ENCODE data around the gene ITGAL. TPM values are rescaled to one million over a fixed set of nuclear protein-coding genes. Genes with fewer than 3 reads are reported as not detected.
A peak's percentile ranks its signal among the peaks of the same experiment; 100 is the strongest.

The ITGAL gene
- total RNA-seq, 2 experiments from 2014 or later: 521 to 598 TPM

DNA sequence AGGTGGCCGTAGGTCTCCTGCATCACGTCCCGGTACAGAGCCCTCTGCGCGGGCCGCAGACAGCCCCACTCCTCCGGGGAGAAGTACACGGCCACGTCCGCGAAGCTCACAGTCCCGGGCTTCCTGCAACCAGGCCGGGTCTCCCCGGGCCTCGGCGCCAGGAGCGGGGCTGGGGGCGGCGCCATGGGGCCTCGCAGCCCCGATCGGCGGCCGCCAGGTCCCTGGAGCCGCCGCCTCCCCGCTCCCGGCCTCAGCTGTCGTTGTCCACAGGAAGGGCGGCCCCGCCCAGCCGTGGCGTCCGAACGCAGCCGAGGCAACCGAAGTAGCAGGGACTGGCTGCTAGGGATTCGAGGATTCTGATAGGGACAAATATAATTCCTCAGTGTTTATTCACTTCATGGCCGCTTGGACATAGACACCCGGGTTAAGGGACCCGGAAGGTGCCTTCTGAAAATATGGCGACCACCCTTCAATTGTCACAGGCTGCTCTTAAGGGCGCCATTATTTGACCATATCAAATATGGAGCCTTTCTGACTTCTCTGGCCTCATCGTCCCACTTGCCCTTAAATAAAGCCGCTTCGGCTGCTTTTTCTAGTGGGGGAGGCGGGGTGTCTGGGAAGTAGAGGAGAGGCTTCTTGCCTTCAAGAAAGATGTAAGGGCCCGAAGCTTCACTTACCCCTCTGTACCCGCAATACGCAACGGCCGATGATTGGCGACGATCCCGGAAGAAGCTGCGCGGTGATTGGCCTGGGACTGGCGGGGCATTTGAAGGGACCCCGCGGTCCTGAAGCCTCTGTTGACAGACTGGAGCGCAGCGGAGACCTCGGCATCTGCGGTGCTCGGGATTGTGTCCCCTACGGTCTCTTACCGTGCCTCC lies 99.1 kb downstream of the ITGAL start, which contains the start of gene ZNF688:
TSS of gene ZNF688 (minus strand) at position 270 of the 878 bp plus-strand sequence. CDS start at position 185, 85 bp downstream.
- peaks cover 8% of the 10 kb centered on the region for H3K36me3 Mint-ChIP-seq (ENCODE audit: low read depth)
- H3K9me3 Mint-ChIP-seq: no peaks in the 10 kb centered on the region
- DNase-seq: peak; percentile 98
- ChIA-PET CTCF (interaction anchor here (0.9 to 2.6 kb wide), 14 partner anchors 13 to 162 kb away, joined by 3 to 16 read pairs (median 5); partner anchors contain the start of genes DCTPP1, ZNF747, ZNF764 and ZNF785), POLR2A (interaction anchor here (0.6 to 1.5 kb wide), 5 partner anchors 14 to 154 kb away, joined by 3 to 7 read pairs (median 4); partner anchors contain the start of gene ZNF785)
- H3K27me3 Mint-ChIP-seq: no peaks in the 10 kb centered on the region
- peaks cover 52% of the 10 kb centered on the region for H3K4me1 Mint-ChIP-seq
- peak within 1 kb of the TSS; percentile 86 for H3K4me3 Mint-ChIP-seq
- H3K27ac Mint-ChIP-seq: peak within 1 kb of the TSS; percentile 96

Small RNAs within 50 kb of the gene (microRNA-seq; reads per million reads assigned to microRNA genes)
- gene MIR4518 (ENCODE audit: borderline microRNAs expressed, borderline replicate concordance): 226 reads per million, percentile 78 among the genes with 10 or more reads in this experiment

Other genes starting within 250 kb of the ITGAL start
- gene NPIPB13, start 224.3 kb upstream of the ITGAL start, total RNA-seq: 10 to 100 TPM in 1 of 2 experiments, 1 to 10 TPM in 1; 9.0 to 11.4 TPM
- 10 to 100 TPM; 51.8 to 65.0 TPM for gene CD2BP2, start 117.4 kb upstream of the ITGAL start, total RNA-seq
- 10 to 100 TPM; 63.9 to 69.9 TPM for gene TBC1D10B, start 102.2 kb upstream of the ITGAL start, total RNA-seq
- not detected for gene MYL11, start 97.9 kb upstream of the ITGAL start, total RNA-seq
- 100 to 1,000 TPM; 383 to 413 TPM for gene SEPTIN1, start 90.2 kb upstream of the ITGAL start, total RNA-seq
- gene ZNF48, start 77.3 kb upstream of the ITGAL start, total RNA-seq: 10 to 100 TPM; 13.7 to 13.9 TPM
- 1 to 10 TPM; 3.4 to 3.7 TPM for gene ZNF771, start 65.1 kb upstream of the ITGAL start, total RNA-seq
- gene DCTPP1, start 42.7 kb upstream of the ITGAL start, total RNA-seq: 10 to 100 TPM; 48.4 to 51.4 TPM
- 10 to 100 TPM; 52.2 to 58.9 TPM for gene SEPHS2, start 26.9 kb upstream of the ITGAL start, total RNA-seq
- 1 to 10 TPM; 1.9 to 2.6 TPM for gene ZNF768, start 53.8 kb downstream of the ITGAL start, total RNA-seq
- 10 to 100 TPM; 10.4 to 11.8 TPM for gene ZNF747, start 62.1 kb downstream of the ITGAL start, total RNA-seq
- 10 to 100 TPM; 17.5 to 18.2 TPM for gene ZNF764, start 85.6 kb downstream of the ITGAL start, total RNA-seq
- 10 to 100 TPM; 13.3 to 13.8 TPM for gene ZNF688, start 99.0 kb downstream of the ITGAL start, total RNA-seq
- gene ZNF785, start 113.0 kb downstream of the ITGAL start, total RNA-seq: 10 to 100 TPM; 17.0 to 18.3 TPM
- 10 to 100 TPM; 12.8 to 13.8 TPM for gene ZNF689, start 137.6 kb downstream of the ITGAL start, total RNA-seq
- 10 to 100 TPM; 78.6 to 80.1 TPM for gene PRR14, start 178.2 kb downstream of the ITGAL start, total RNA-seq
- 100 to 1,000 TPM in 1 of 2 experiments, 10 to 100 TPM in 1; 88.9 to 109 TPM for gene FBRS, start 185.7 kb downstream of the ITGAL start, total RNA-seq
- gene SRCAP, start 226.4 kb downstream of the ITGAL start, total RNA-seq: 10 to 100 TPM; 81.7 to 86.1 TPM

All from activated CD4-positive, alpha-beta T cell treated with anti-CD3 and anti-CD28 coated beads, Interleukin-2, amount 10 ng/mL, durations not matched to agents 7 days and 5 days (primary cell).